ENCODE measurements around the gene SRC. TPM values are rescaled to one million over a fixed set of nuclear protein-coding genes. Genes with fewer than 3 reads are reported as not detected.

The SRC gene
- 165 TPM for polyA plus RNA-seq
- long read RNA-seq, donor 1, partial matches to known transcripts: 6 of 8 reads
- long read RNA-seq, donor 1, other reads (novel, unspliced or antisense): 0 of 8 reads
- long read RNA-seq, donor 2, full-length matches to known transcripts: 8 of 27 reads
- long read RNA-seq, donor 2, partial matches to known transcripts: 19 of 27 reads
- long read RNA-seq, donor 2, other reads (novel, unspliced or antisense): 0 of 27 reads
- long read RNA-seq, donor 3, partial matches to known transcripts: 55 of 71 reads
- long read RNA-seq, donor 3, other reads (novel, unspliced or antisense): 8 of 71 reads
- long read RNA-seq, donor 4: 0 reads
- long read RNA-seq, donor 5, partial matches to known transcripts: 0 of 2 reads
- long read RNA-seq, donor 5, other reads (novel, unspliced or antisense): 0 of 2 reads
- long read RNA-seq, donor 6, full-length matches to known transcripts: 7 of 37 reads
- long read RNA-seq, donor 6, partial matches to known transcripts: 13 of 37 reads
- long read RNA-seq, donor 6, other reads (novel, unspliced or antisense): 17 of 37 reads
- long read RNA-seq, donor 7, full-length matches to known transcripts: 3 of 3 reads
- long read RNA-seq, donor 7, partial matches to known transcripts: 0 of 3 reads
- long read RNA-seq, donor 7, other reads (novel, unspliced or antisense): 0 of 3 reads
- long read RNA-seq, donor 8, full-length matches to known transcripts: 11 of 59 reads
- long read RNA-seq, donor 8, partial matches to known transcripts: 24 of 59 reads
- long read RNA-seq, donor 8, other reads (novel, unspliced or antisense): 24 of 59 reads
- long read RNA-seq, donor 9, full-length matches to known transcripts: 5 of 36 reads
- long read RNA-seq, donor 9, partial matches to known transcripts: 31 of 36 reads
- long read RNA-seq, donor 9, other reads (novel, unspliced or antisense): 0 of 36 reads
- long read RNA-seq, donor 10, full-length matches to known transcripts: 7 of 31 reads
- long read RNA-seq, donor 10, partial matches to known transcripts: 16 of 31 reads
- long read RNA-seq, donor 10, other reads (novel, unspliced or antisense): 8 of 31 reads
- long read RNA-seq, donor 11, partial matches to known transcripts: 50 of 53 reads
- long read RNA-seq, donor 11, other reads (novel, unspliced or antisense): 0 of 53 reads

GRCh38 chr20:37345339-37346235 lies at the start of gene SRC:
Gene SRC (plus strand): TSS chr20:37346140. CDS start chr20:37384154, 38,014 bp downstream.
- no peaks in the 10 kb centered on the region for H3K27me3 ChIP-seq (ENCODE audit: control insufficient read depth, insufficient read depth, low read length)
- H3K27ac ChIP-seq (ENCODE audit: low read length): peak within 1 kb of the TSS; percentile 97
- peaks cover 31% of the 10 kb centered on the region for H3K36me3 ChIP-seq (ENCODE audit: control insufficient read depth, insufficient read depth, low read length)
- peak within 1 kb of the TSS; percentile 69 for H3K4me3 ChIP-seq (ENCODE audit: low read length)
- H3K4me1 ChIP-seq (ENCODE audit: control insufficient read depth, insufficient read depth, low read length): peaks cover 58% of the 10 kb centered on the region
- no peaks in the 10 kb centered on the region for H3K9me3 ChIP-seq (ENCODE audit: control insufficient read depth, low read depth, low read length)
- no CpG with 5 or more reads among the region's 63 CpGs for WGBS (ENCODE audit: insufficient coverage, low lambda C conversion rate)
- peak; percentile 71 to 88 for DNase-seq

- 80% methylated on average over 2 of the region's 2 CpGs for WGBS (ENCODE audit: insufficient coverage, low lambda C conversion rate)
- Histone ChIP-seq H3K4me3 (ENCODE audit: low read length) (no peak overlapping the region), H3K27me3 (ENCODE audit: control insufficient read depth, insufficient read depth, low read length) (no peaks in the 10 kb centered on the region), H3K4me1 (ENCODE audit: control insufficient read depth, insufficient read depth, low read length) (peaks cover 52% of the 10 kb centered on the region), H3K27ac (ENCODE audit: low read length) (peak overlapping the region; percentile 82), H3K36me3 (ENCODE audit: control insufficient read depth, insufficient read depth, low read length) (peaks cover 24% of the 10 kb centered on the region), H3K9me3 (ENCODE audit: control insufficient read depth, low read depth, low read length) (no peaks in the 10 kb centered on the region)
- no peak for DNase-seq
Measured at GRCh38 chr20:37296371-37296770, 49.6 kb upstream of the SRC start.

- H3K36me3 ChIP-seq (ENCODE audit: control insufficient read depth, insufficient read depth, low read length): peaks cover 32% of the 10 kb centered on the region
Measured at GRCh38 chr20:37297066-37297736, 48.7 kb upstream of the SRC start.

GRCh38 chr20:37298190-37298939 lies 47.6 kb upstream of the SRC start:
- no peak overlapping the region for H3K4me3 ChIP-seq (ENCODE audit: low read length)
- DNase-seq: no peak
- peaks cover 31% of the 10 kb centered on the region for H3K36me3 ChIP-seq (ENCODE audit: control insufficient read depth, insufficient read depth, low read length)
- H3K27ac ChIP-seq (ENCODE audit: low read length): no peak overlapping the region
- peaks cover 58% of the 10 kb centered on the region for H3K4me1 ChIP-seq (ENCODE audit: control insufficient read depth, insufficient read depth, low read length)
- no peaks in the 10 kb centered on the region for H3K27me3 ChIP-seq (ENCODE audit: control insufficient read depth, insufficient read depth, low read length)
- H3K9me3 ChIP-seq (ENCODE audit: control insufficient read depth, low read depth, low read length): no peaks in the 10 kb centered on the region
- WGBS (ENCODE audit: insufficient coverage, low lambda C conversion rate): 100% methylated on average over 2 of the region's 6 CpGs

More at GRCh38 chr20:37297066-37297736, 48.7 kb upstream of the SRC start:
- DNase-seq: no peak
- H3K27ac ChIP-seq (ENCODE audit: low read length): peak overlapping the region; percentile 82
- no peaks in the 10 kb centered on the region for H3K9me3 ChIP-seq (ENCODE audit: control insufficient read depth, low read depth, low read length)
- WGBS (ENCODE audit: insufficient coverage, low lambda C conversion rate): 79% methylated on average over 3 of the region's 13 CpGs
- peaks cover 58% of the 10 kb centered on the region for H3K4me1 ChIP-seq (ENCODE audit: control insufficient read depth, insufficient read depth, low read length)
- no peak overlapping the region for H3K4me3 ChIP-seq (ENCODE audit: low read length)
- H3K27me3 ChIP-seq (ENCODE audit: control insufficient read depth, insufficient read depth, low read length): no peaks in the 10 kb centered on the region

GRCh38 chr20:37299718-37300528 lies 46.0 kb upstream of the SRC start:
- Histone ChIP-seq H3K4me1 (ENCODE audit: control insufficient read depth, insufficient read depth, low read length) (peaks cover 51% of the 10 kb centered on the region), H3K27me3 (ENCODE audit: control insufficient read depth, insufficient read depth, low read length) (no peaks in the 10 kb centered on the region), H3K27ac (ENCODE audit: low read length) (peak overlapping the region; percentile 71), H3K36me3 (ENCODE audit: control insufficient read depth, insufficient read depth, low read length) (peaks cover 35% of the 10 kb centered on the region), H3K9me3 (ENCODE audit: control insufficient read depth, low read depth, low read length) (no peaks in the 10 kb centered on the region), H3K4me3 (ENCODE audit: low read length) (no peak overlapping the region)
- 46% methylated on average over 3 of the region's 6 CpGs for WGBS (ENCODE audit: insufficient coverage, low lambda C conversion rate)
- peak in 1 of 2 donors; percentile 55 for DNase-seq

- DNase-seq: no peak
- Histone ChIP-seq H3K9me3 (ENCODE audit: control insufficient read depth, low read depth, low read length) (no peaks in the 10 kb centered on the region), H3K4me3 (ENCODE audit: low read length) (no peak overlapping the region), H3K27ac (ENCODE audit: low read length) (no peak overlapping the region), H3K27me3 (ENCODE audit: control insufficient read depth, insufficient read depth, low read length) (no peaks in the 10 kb centered on the region), H3K36me3 (ENCODE audit: control insufficient read depth, insufficient read depth, low read length) (peaks cover 40% of the 10 kb centered on the region), H3K4me1 (ENCODE audit: control insufficient read depth, insufficient read depth, low read length) (peaks cover 40% of the 10 kb centered on the region)
- no CpG with 5 or more reads among the region's 9 CpGs for WGBS (ENCODE audit: insufficient coverage, low lambda C conversion rate)
Measured at GRCh38 chr20:37301120-37301519, 44.8 kb upstream of the SRC start.

- Histone ChIP-seq H3K4me1 (ENCODE audit: control insufficient read depth, insufficient read depth, low read length) (peaks cover 40% of the 10 kb centered on the region), H3K9me3 (ENCODE audit: control insufficient read depth, low read depth, low read length) (no peaks in the 10 kb centered on the region), H3K27ac (ENCODE audit: low read length) (peak overlapping the region; percentile 8), H3K27me3 (ENCODE audit: control insufficient read depth, insufficient read depth, low read length) (no peaks in the 10 kb centered on the region), H3K36me3 (ENCODE audit: control insufficient read depth, insufficient read depth, low read length) (peaks cover 44% of the 10 kb centered on the region), H3K4me3 (ENCODE audit: low read length) (no peak overlapping the region)
- no CpG with 5 or more reads among the region's 3 CpGs for WGBS (ENCODE audit: insufficient coverage, low lambda C conversion rate)
- DNase-seq: peak in 1 of 2 donors; percentile 62
Measured at GRCh38 chr20:37301558-37301957, 44.4 kb upstream of the SRC start.

- H3K27me3 ChIP-seq (ENCODE audit: control insufficient read depth, insufficient read depth, low read length): no peaks in the 10 kb centered on the region
- no CpG with 5 or more reads among the region's 2 CpGs for WGBS (ENCODE audit: insufficient coverage, low lambda C conversion rate)
- H3K27ac ChIP-seq (ENCODE audit: low read length): peak overlapping the region; percentile 57
- H3K4me1 ChIP-seq (ENCODE audit: control insufficient read depth, insufficient read depth, low read length): peaks cover 34% of the 10 kb centered on the region
- DNase-seq: no peak
- H3K36me3 ChIP-seq (ENCODE audit: control insufficient read depth, insufficient read depth, low read length): peaks cover 53% of the 10 kb centered on the region
- H3K9me3 ChIP-seq (ENCODE audit: control insufficient read depth, low read depth, low read length): no peaks in the 10 kb centered on the region
- H3K4me3 ChIP-seq (ENCODE audit: low read length): no peak overlapping the region
Measured at GRCh38 chr20:37302981-37303380, 43.0 kb upstream of the SRC start.

Measured in large intestine (tissue), 12 donors.